Measurements from ENCODE around the gene FAM219B.
A peak's percentile ranks its signal among the peaks of the same experiment; 100 is the strongest.
"Not testable (repeated sequence)": the region's sequence is repeated elsewhere in the genome, so short reads cannot be mapped to it uniquely, and the experiment has no call there.

The FAM219B gene

GRCh38 chr15:74906450-74907162 lies at the start of gene FAM219B:
TSS of gene FAM219B (minus strand) at chr15:74906851. CDS start at chr15:74906800, 51 bp downstream.
- peak; percentile 77 for DNase-seq (ENCODE audit: low spot score)

- DNase-seq (ENCODE audit: low spot score): peak; percentile 61
Observed at GRCh38 chr15:74955796-74956647, 49.4 kb upstream of the FAM219B start.

GRCh38 chr15:74955017-74955416 lies 48.4 kb upstream of the FAM219B start:
- no peak for DNase-seq (ENCODE audit: low spot score)

- no peak for DNase-seq (ENCODE audit: low spot score)
Observed at GRCh38 chr15:74954515-74954914, 47.9 kb upstream of the FAM219B start.

- DNase-seq (ENCODE audit: low spot score): no peak
Observed at GRCh38 chr15:74951006-74951405, 44.4 kb upstream of the FAM219B start.

- DNase-seq (ENCODE audit: low spot score): peak; percentile 86
Observed at GRCh38 chr15:74950078-74950908, 43.6 kb upstream of the FAM219B start.

- DNase-seq (ENCODE audit: low spot score): peak; percentile 93
Observed at GRCh38 chr15:74937590-74938371, 31.1 kb upstream of the FAM219B start, which contains the start of gene COX5A. TSS of gene COX5A (minus strand) at chr15:74938073. CDS start at chr15:74938014, 59 bp downstream.

GRCh38 chr15:74937272-74937589 lies 30.6 kb upstream of the FAM219B start:
- DNase-seq (ENCODE audit: low spot score): no peak

GRCh38 chr15:74935193-74935592 lies 28.5 kb upstream of the FAM219B start:
- DNase-seq (ENCODE audit: low spot score): not testable (repeated sequence)

GRCh38 chr15:74933573-74933972 lies 26.9 kb upstream of the FAM219B start:
- DNase-seq (ENCODE audit: low spot score): no peak

GRCh38 chr15:74928771-74929198 lies 22.1 kb upstream of the FAM219B start:
- DNase-seq (ENCODE audit: low spot score): no peak

GRCh38 chr15:74924525-74924924 lies 17.9 kb upstream of the FAM219B start:
- no peak for DNase-seq (ENCODE audit: low spot score)

- no peak for DNase-seq (ENCODE audit: low spot score)
Observed at GRCh38 chr15:74920456-74920855, 13.8 kb upstream of the FAM219B start.

GRCh38 chr15:74917676-74918075 lies 11.0 kb upstream of the FAM219B start:
- no peak for DNase-seq (ENCODE audit: low spot score)

- DNase-seq (ENCODE audit: low spot score): not testable (repeated sequence)
Observed at GRCh38 chr15:74913799-74914198, 7.1 kb upstream of the FAM219B start.

GRCh38 chr15:74913041-74913440 lies 6.4 kb upstream of the FAM219B start:
- DNase-seq (ENCODE audit: low spot score): no peak

GRCh38 chr15:74908635-74909034 lies 2.0 kb upstream of the FAM219B start:
- DNase-seq (ENCODE audit: low spot score): no peak

GRCh38 chr15:74907163-74907870 lies 666 bp upstream of the FAM219B start:
- no peak for DNase-seq (ENCODE audit: low spot score)

- peak; percentile 24 for DNase-seq (ENCODE audit: low spot score)
Observed at GRCh38 chr15:74906067-74906449, 593 bp downstream of the FAM219B start.

GRCh38 chr15:74904190-74904805 lies 2.4 kb downstream of the FAM219B start:
- no peak for DNase-seq (ENCODE audit: low spot score)

All from CD4-positive, alpha-beta T cell treated with Interleukin-2 at 100 ng/mL for 4 hours (primary cell).